H9 (cell line): ENCODE results near the gene CNIH2. TPM values are rescaled to one million over a fixed set of nuclear protein-coding genes. Genes with fewer than 3 reads are reported as not detected.

Experiments
- DNase-seq: peaks from one replicate; pipeline ENCODE4 v3.0.0-alpha.2; 2017
- H2AFZ ChIP-seq: one replicate; pipeline ENCODE4 v1.6.1; 2013; ENCODE audit warnings: mild to moderate bottlenecking, low read length, control low read depth, moderate library complexity
- H2AK5ac ChIP-seq: 2 replicates; pipeline ENCODE4 v1.6.1; 2013; ENCODE audit warnings: low read length, control low read depth, mixed read lengths; ENCODE audit not compliant: insufficient read length
- H2BK120ac ChIP-seq: one replicate; pipeline ENCODE4 v1.6.1; 2013; ENCODE audit warnings: low read depth, mild to moderate bottlenecking, low read length, control low read depth, inconsistent platforms; ENCODE audit not compliant: poor library complexity, severe bottlenecking
- H2BK12ac ChIP-seq: 2 replicates; pipeline ENCODE4 v1.6.1; 2013; ENCODE audit warnings: low read length, control low read depth, mixed read lengths, low read depth; ENCODE audit not compliant: insufficient read length
- H2BK15ac ChIP-seq: 2 replicates; pipeline ENCODE4 v1.6.1; 2013; ENCODE audit warnings: low read depth, low read length, control low read depth
- H2BK20ac ChIP-seq: one replicate; pipeline ENCODE4 v1.6.1; 2013; ENCODE audit warnings: low read depth, mild to moderate bottlenecking, low read length, control low read depth, inconsistent platforms; ENCODE audit not compliant: poor library complexity, severe bottlenecking
- H2BK5ac ChIP-seq: 2 replicates; pipeline ENCODE4 v1.6.1; 2013; ENCODE audit warnings: low read length, control low read depth, mixed read lengths; ENCODE audit not compliant: insufficient read length
- H3K14ac ChIP-seq: 2 replicates; pipeline ENCODE4 v1.6.1; 2013; ENCODE audit warnings: low read length, control low read depth; ENCODE audit not compliant: insufficient read depth
- H3K18ac ChIP-seq: 2 replicates; pipeline ENCODE4 v1.6.1; 2013; ENCODE audit warnings: low read depth, mild to moderate bottlenecking, mixed read lengths, low read length, control low read depth; ENCODE audit not compliant: insufficient read length
- H3K23ac ChIP-seq: 2 replicates; pipeline ENCODE4 v1.6.1; 2013; ENCODE audit warnings: low read length, control low read depth, mixed read lengths, low read depth; ENCODE audit not compliant: insufficient read length
- H3K23me2 ChIP-seq: 2 replicates; pipeline ENCODE4 v1.6.1; 2013; ENCODE audit warnings: low read depth, mild to moderate bottlenecking, mixed read lengths, low read length, control low read depth; ENCODE audit not compliant: insufficient read length, poor library complexity, severe bottlenecking
- H3K27ac ChIP-seq: 2 replicates; pipeline ENCODE4 v1.5.1; 2013; ENCODE audit warnings: low read length, control low read depth, mixed read lengths, low read depth; ENCODE audit not compliant: insufficient read length
- H3K27me3 ChIP-seq: 2 replicates; pipeline ENCODE4 v1.6.1; 2013; ENCODE audit warnings: low read length, control low read depth, inconsistent platforms; ENCODE audit not compliant: insufficient read depth
- H3K4ac ChIP-seq: 2 replicates; pipeline ENCODE4 v1.6.1; 2013; ENCODE audit warnings: low read depth, mild to moderate bottlenecking, control low read depth, inconsistent platforms, low read length, moderate library complexity
- H3K4me1 ChIP-seq: 2 replicates; pipeline ENCODE4 v1.6.1; 2013; ENCODE audit warnings: low read length, control low read depth, inconsistent platforms; ENCODE audit not compliant: insufficient read depth
- H3K4me2 ChIP-seq: 2 replicates; pipeline ENCODE4 v1.6.1; 2013; ENCODE audit warnings: low read length, control low read depth, mixed read lengths; ENCODE audit not compliant: insufficient read length, insufficient read depth
- H3K56ac ChIP-seq: 2 replicates; pipeline ENCODE4 v1.6.1; 2013; ENCODE audit warnings: low read depth, mild to moderate bottlenecking, mixed read lengths, low read length, control low read depth; ENCODE audit not compliant: insufficient read length
- H3K79me1 ChIP-seq: 2 replicates; pipeline ENCODE4 v1.6.1; 2013; ENCODE audit warnings: low read depth, mild to moderate bottlenecking, moderate library complexity, low read length, control low read depth, inconsistent platforms; ENCODE audit not compliant: insufficient read depth, poor library complexity, severe bottlenecking
- H3K79me2 ChIP-seq: 2 replicates; pipeline ENCODE4 v1.6.1; 2013; ENCODE audit warnings: low read length, control low read depth, inconsistent platforms; ENCODE audit not compliant: insufficient read depth
- H3K9ac ChIP-seq: 2 replicates; pipeline ENCODE4 v1.6.1; 2013; ENCODE audit warnings: low read length, control low read depth, mixed read lengths; ENCODE audit not compliant: insufficient read length; ENCODE audit errors: extremely low read depth
- H3K9me3 ChIP-seq: one replicate; pipeline ENCODE4 v1.6.1; 2013; ENCODE audit warnings: low read depth, low read length, inconsistent platforms; ENCODE audit not compliant: control insufficient read depth
- H3T11ph ChIP-seq: one replicate; pipeline ENCODE4 v1.6.1; 2013; ENCODE audit warnings: mild to moderate bottlenecking, low read length, control low read depth, inconsistent platforms
- H4K20me1 ChIP-seq: one replicate; pipeline ENCODE4 v1.6.1; 2013; ENCODE audit not compliant: control insufficient read depth, insufficient read length, insufficient read depth
- H4K5ac ChIP-seq: 2 replicates; pipeline ENCODE4 v1.6.1; 2013; ENCODE audit warnings: low read depth, mild to moderate bottlenecking, mixed read lengths, low read length, control low read depth; ENCODE audit not compliant: insufficient read length
- H4K8ac ChIP-seq: replicated peaks from 2 replicates; pipeline ENCODE4 v1.6.1; 2013; ENCODE audit warnings: low read length, control low read depth, mixed read lengths, low read depth; ENCODE audit not compliant: insufficient read length
- H4K91ac ChIP-seq: 2 replicates; pipeline ENCODE4 v1.6.1; 2013; ENCODE audit warnings: low read depth, mild to moderate bottlenecking, moderate library complexity, mixed read lengths, low read length, control low read depth; ENCODE audit not compliant: insufficient read length
- H3K27ac Mint-ChIP-seq, 3 experiments: 2 replicates in 2 of 3; 3 replicates in 1 of 3; pipeline ENCODE4 v1.8.0; 2020 to 2021; ENCODE audit warnings: mixed read lengths in 3 of 3, mild to moderate bottlenecking in 1 of 3, moderate library complexity in 1 of 3
- H3K27me3 Mint-ChIP-seq: 2 replicates; pipeline ENCODE4 v1.8.0; 2021; ENCODE audit warnings: low read depth, mild to moderate bottlenecking, moderate library complexity, mixed read lengths
- H3K36me3 Mint-ChIP-seq, 3 experiments: 2 replicates in 2 of 3; 3 replicates in 1 of 3; pipeline ENCODE4 v1.8.0; 2020 to 2021; ENCODE audit warnings: low read depth in 3 of 3, mixed read lengths in 3 of 3; ENCODE audit not compliant: insufficient read depth in 1 of 3
- H3K4me1 Mint-ChIP-seq, 2 experiments: 2 replicates each; pipeline ENCODE4 v1.8.0; 2020; ENCODE audit warnings: mixed read lengths in 2 of 2
- H3K4me3 Mint-ChIP-seq, 2 experiments: 2 replicates in 1 of 2; 3 replicates in 1 of 2; pipeline ENCODE4 v1.8.0; 2020 to 2021; ENCODE audit warnings: mild to moderate bottlenecking in 2 of 2, mixed read lengths in 2 of 2, moderate library complexity in 1 of 2
- H3K9me3 Mint-ChIP-seq, 2 experiments: 2 replicates in 1 of 2; 3 replicates in 1 of 2; pipeline ENCODE4 v1.8.0; 2020; ENCODE audit warnings: mild to moderate bottlenecking in 2 of 2, mixed read lengths in 2 of 2, moderate library complexity in 1 of 2
- CTCF ChIP-seq: fragments of 200-600 bp; sonication (generic); conservative IDR thresholded peaks from 3 replicates; pipeline ENCODE4 v1.8.0; 2021; ENCODE audit warnings: antibody characterized with exemption, mild to moderate bottlenecking
- WGBS: extraction: QIAGEN DNeasy Blood & Tissue Kit; methylation state at CpG from one replicate; pipeline ENCODE4 v1.1.7; 2013; ENCODE audit warnings: missing lambda C conversion rate, low lambda C conversion rate, mixed read lengths; ENCODE audit not compliant: insufficient read length; ENCODE audit errors: extremely low coverage; 5-methylcytosine and 5-hydroxymethylcytosine counted together
- total RNA-seq: library from RNA; stranded (reverse); gene quantifications from 2 replicates; pipeline ENCODE4 v1.2.1, GENCODE V29; 2021

Gene CNIH2
- total RNA-seq, 1 experiment from 2014 or later, result 12.0 TPM

- no peak overlapping the region for H2BK120ac ChIP-seq
- no peak overlapping the region for H2BK20ac ChIP-seq
- no peak overlapping the region for H3K27ac ChIP-seq
- no peaks in the 10 kb centered on the region for H3K4me1 ChIP-seq
- no peak for DNase-seq
- Mint-ChIP-seq H3K4me3 (peak overlapping the region; percentile 89 to 98), H3K27ac (peak overlapping the region; percentile 72 to 95 (median 73); a peak in 4 of 7 replicates), H3K27me3 (no peaks in the 10 kb centered on the region; the same call in 1 of the 2 replicates), H3K4me1 (peaks cover 20 to 22% of the 10 kb centered on the region in 2 experiments), H3K36me3 (peaks cover 9 to 42% (median 36%) of the 10 kb centered on the region in 3 experiments), H3K9me3 (no peaks in the 10 kb centered on the region)
- no peak overlapping the region for H3K23ac ChIP-seq
- WGBS, result no CpG with 5 or more reads among the region's 13 CpGs
- H3K18ac ChIP-seq, result no peak overlapping the region
- no peak overlapping the region for H4K8ac ChIP-seq
- H3K4ac ChIP-seq, result no peak overlapping the region
- H3T11ph ChIP-seq, result no peak overlapping the region
- H4K91ac ChIP-seq, result no peak overlapping the region
- H3K27me3 ChIP-seq, result no peaks in the 10 kb centered on the region
- no peak overlapping the region for H3K9ac ChIP-seq
- H3K79me2 ChIP-seq, result peaks cover 5% of the 10 kb centered on the region; the same call in 1 of the 2 replicates
- H2BK12ac ChIP-seq, result no peak overlapping the region
- H3K79me1 ChIP-seq, result no peaks in the 10 kb centered on the region
- no peak overlapping the region for H2AK5ac ChIP-seq
- no peak overlapping the region; the same call in 1 of the 2 replicates for H3K14ac ChIP-seq
- H4K5ac ChIP-seq, result no peak overlapping the region
- H2BK5ac ChIP-seq, result no peak overlapping the region
- no peak overlapping the region for H3K56ac ChIP-seq
- peaks cover 2% of the 10 kb centered on the region for H4K20me1 ChIP-seq
- no peaks in the 10 kb centered on the region for H3K9me3 ChIP-seq
- peak overlapping the region; percentile 95 for H3K4me2 ChIP-seq
- no peak for TF ChIP-seq CTCF
- H3K23me2 ChIP-seq, result peaks cover 10% of the 10 kb centered on the region
- H2BK15ac ChIP-seq, result no peak overlapping the region
- H2AFZ ChIP-seq, result no peak overlapping the region
These were observed 11.0 kb upstream of the CNIH2 start for GRCh38 chr11:66267039-66267378.
